Measurements from ENCODE around the gene OR6Q1.
"Not testable (repeated sequence)": the region's sequence is repeated elsewhere in the genome, so short reads cannot be mapped to it uniquely, and the experiment has no call there.

Gene OR6Q1, protein sequence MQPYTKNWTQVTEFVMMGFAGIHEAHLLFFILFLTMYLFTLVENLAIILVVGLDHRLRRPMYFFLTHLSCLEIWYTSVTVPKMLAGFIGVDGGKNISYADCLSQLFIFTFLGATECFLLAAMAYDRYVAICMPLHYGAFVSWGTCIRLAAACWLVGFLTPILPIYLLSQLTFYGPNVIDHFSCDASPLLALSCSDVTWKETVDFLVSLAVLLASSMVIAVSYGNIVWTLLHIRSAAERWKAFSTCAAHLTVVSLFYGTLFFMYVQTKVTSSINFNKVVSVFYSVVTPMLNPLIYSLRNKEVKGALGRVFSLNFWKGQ

DNA sequence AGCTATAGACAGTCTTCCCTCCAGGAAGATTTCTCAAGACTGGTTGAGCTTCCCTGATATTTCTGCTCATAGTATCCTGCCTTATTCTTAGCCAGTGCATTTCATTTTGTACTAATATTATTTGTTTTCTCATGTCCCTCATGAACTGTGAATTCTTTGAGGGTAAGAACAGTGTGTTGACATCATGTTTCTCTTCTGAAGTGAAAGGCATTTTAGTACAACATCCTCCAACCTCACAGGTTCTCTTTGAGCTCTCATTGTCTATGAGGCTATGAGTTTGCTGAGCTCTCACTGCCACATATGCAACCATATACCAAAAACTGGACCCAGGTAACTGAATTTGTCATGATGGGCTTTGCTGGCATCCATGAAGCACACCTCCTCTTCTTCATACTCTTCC lies at the start of gene OR6Q1:
Gene OR6Q1 (plus strand): TSS at position 301 of the 400 bp plus-strand sequence. CDS start 0 bp downstream, at position 301.
- no peak for DNase-seq (ENCODE audit: low read depth in 2 of 2, low spot score in 1 of 2)

DNA sequence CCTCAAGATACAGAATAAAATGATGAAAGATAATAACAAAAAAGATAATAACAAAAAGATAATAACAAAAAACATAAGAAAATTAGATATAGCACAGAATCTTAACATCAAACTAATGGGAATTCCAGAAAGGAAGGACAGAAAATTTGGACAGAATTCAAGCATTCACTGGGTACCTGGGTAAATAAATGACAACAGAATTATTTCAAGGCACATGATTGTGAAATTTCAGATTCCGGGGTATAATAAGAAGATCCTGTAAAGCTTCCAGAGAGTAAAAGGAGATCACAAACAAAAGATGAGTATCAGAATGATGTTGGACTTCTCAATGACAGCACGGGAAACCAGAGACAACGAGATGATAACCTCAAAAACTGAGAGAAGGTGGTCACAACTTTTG lies 49.2 kb upstream of the OR6Q1 start:
- no peak for DNase-seq (ENCODE audit: low read depth in 2 of 2, low spot score in 1 of 2)

DNA sequence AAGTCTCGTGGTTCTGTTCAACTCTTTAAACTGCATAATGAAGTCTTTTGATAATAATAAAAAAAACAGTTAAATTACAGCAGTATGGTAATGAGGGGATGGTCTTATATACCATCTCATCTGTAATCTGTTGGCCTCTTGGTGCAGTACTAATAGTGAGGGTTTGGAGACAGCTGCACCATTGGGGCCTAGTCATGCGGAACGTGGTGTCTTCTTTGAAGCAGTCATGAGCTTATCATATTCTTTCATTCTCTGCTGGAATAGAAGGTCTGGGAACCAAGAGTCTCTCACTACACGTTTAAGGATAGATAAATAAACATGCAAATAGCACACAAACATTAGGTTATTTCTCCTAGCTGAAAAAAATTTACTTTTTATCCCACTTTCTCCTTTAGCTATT lies 48.0 kb upstream of the OR6Q1 start:
- no peak for DNase-seq (ENCODE audit: low read depth in 2 of 2, low spot score in 1 of 2)

DNA sequence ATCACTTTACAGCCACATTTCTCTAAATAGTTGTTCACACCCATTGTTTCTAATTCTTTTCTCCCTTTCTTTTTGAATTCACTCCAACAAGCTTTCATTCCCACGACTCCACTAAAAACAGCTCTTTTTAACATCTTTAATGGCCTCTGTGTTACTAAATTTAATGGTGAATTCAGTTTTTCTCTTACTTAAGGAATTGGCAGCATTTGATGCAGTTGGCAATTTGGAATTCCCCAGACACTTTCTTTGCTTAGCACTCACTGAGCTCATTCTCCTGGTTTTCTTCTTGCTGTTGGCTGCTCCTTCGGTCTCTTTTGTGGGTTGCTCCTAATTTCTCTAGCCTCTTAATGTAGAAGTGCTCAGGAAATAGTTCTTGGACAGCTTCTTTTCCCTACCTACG lies 47.6 kb upstream of the OR6Q1 start:
- no peak for DNase-seq (ENCODE audit: low read depth in 2 of 2, low spot score in 1 of 2)

DNA sequence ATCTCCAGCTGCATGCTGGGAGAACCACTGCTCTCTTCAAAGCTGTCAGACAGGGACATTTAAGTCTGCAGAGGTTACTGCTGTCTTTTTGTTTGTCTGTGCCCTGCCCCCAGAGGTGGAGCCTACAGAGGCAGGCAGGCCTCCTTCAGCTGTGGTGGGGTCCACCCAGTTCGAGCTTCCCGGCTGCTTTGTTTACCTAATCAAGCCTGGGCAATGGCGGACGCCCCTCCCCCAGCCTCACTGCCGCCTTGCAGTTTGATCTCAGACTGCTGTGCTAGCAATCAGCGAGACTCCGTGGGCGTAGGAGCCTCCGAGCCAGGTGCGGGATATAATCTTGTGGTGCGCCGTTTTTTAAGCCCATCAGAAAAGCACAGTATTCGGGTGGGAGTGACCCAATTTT lies 31.2 kb upstream of the OR6Q1 start:
- DNase-seq (ENCODE audit: low read depth in 2 of 2, low spot score in 1 of 2) = not testable (repeated sequence)

DNA sequence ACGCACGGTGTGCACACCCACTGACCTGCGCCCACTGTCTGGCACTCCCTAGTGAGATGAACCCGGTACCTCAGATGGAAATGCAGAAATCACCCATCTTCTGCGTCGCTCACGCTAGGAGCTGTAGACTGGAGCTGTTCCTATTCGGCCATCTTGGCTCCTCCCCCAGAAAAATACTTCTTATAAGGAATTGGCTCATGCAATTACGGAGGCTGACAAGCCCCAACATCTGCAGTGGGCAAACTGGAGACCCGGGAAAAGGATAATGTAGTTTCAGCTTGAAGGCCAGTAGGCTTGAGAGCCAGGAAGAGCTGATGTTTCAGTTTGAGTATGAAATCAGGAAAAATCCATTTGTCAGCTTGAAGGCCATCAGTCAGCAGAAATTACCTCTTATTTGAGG lies 30.7 kb upstream of the OR6Q1 start:
- DNase-seq (ENCODE audit: low read depth in 2 of 2, low spot score in 1 of 2) = not testable (repeated sequence)

DNA sequence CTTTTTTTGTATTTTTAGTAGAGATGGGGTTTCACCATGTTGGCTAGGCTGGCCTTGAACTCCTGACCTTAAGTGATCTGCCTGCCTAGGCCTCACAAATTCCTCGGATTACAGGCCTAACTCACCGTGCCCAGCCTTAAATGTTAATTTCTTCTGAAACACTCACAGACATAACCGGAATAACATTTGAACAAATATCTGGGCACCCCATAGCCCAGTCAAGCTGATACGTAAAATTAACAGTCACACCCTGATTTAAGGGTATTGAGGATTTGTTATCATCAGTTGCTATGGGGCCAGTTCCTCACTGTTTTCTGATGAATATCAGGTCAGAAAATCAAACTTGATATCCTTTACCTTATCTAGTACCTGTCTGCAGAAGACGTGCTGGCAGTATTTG lies 30.1 kb upstream of the OR6Q1 start:
- DNase-seq (ENCODE audit: low read depth in 2 of 2, low spot score in 1 of 2) = no peak

DNA sequence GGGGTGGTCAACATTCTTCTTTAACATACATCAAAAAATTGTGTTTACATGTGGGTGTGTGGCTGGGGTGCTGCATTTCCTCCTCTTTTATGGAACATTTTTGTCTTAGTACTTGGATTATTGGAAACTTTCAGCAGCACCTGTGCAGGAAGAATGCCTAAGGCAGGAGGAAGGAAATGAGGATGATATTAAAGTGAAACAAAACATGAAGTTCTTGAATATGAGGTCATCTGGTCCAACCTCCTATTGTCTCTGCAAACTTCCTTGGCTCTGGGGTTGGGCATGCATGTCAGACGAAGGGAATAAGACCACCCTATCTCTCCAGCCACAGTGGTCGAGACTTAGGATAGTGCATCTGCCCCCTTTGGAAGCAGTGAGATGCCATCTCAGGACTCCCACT lies 27.7 kb upstream of the OR6Q1 start:
- no peak for DNase-seq (ENCODE audit: low read depth in 2 of 2, low spot score in 1 of 2)

DNA sequence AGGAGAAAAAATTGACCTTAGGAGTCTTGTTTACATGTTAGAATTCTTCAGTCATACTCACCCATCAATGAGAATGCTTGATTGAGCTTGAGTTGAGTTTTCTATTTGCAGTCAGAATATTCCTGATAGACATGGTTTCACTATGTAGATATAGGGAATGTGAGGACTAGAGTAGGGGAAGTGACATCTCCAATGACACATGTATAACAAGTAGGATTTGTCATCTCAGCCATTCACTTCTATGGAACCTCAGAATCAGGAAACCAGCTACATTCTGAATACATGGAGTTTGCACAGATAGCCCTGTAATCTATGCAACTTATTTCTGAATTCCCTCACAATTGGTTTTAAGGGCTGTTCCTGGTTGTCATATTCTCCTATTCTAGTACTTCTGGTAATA lies 27.2 kb upstream of the OR6Q1 start:
- no peak for DNase-seq (ENCODE audit: low read depth in 2 of 2, low spot score in 1 of 2)

DNA sequence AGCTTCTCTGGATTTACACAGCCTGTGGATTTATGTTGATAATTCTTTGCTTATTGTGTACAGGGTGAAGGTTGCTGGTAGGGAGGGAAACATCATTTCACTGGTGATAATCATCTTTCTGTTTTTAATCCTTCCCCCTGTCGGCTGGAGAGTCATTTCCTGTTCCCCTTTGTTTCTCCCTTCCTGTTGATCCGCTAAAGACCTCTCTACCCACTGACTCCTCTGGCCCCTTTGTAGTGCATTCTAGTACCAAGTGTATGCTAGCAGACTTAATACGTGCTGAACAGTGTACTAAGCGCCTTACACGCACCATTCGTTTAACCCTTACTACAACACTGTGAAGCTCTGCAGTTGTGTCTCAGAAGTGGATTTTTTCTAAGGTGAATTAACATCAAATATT lies 26.1 kb upstream of the OR6Q1 start:
- no peak for DNase-seq (ENCODE audit: low read depth in 2 of 2, low spot score in 1 of 2)

DNA sequence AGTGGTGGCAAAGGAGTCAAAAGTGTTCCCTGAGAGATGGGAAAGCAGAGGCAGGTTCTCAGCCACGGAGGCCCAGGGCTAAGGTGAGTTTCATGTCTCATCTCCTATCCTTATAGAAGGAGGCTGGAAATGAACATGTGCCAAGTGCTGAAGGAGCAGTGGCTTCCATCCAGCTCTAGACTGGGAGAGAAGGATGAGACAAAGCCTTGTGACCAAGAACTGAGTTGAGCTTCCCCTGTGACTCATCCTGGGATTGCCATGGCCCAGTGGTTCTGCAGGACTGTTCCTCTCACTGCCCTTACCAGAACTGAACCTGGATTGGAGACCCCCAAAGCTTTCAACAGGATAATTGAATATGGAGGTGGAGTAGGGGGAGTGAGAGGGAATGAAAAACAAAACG lies 23.8 kb upstream of the OR6Q1 start:
- DNase-seq (ENCODE audit: low read depth in 2 of 2, low spot score in 1 of 2) = no peak

DNA sequence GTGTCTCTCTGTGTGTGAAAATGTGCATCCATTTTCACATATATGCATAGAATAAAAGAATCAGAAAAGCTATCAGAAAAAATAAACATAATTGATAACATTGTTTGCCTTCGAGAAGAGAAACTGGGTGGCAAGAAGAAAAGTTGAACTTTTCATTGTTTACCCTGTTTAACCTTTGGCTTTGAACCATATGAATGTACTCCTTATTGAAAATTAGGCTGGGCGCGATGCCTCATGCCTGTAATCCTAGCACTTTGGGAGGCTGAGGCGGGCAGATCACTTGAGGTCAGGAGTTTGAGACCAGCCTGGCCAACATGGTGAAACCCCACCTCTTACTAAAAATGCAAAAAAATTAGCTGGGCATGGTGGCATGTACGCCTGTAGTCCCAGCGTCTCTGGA lies 19.0 kb upstream of the OR6Q1 start:
- DNase-seq (ENCODE audit: low read depth in 2 of 2, low spot score in 1 of 2) = no peak

DNA sequence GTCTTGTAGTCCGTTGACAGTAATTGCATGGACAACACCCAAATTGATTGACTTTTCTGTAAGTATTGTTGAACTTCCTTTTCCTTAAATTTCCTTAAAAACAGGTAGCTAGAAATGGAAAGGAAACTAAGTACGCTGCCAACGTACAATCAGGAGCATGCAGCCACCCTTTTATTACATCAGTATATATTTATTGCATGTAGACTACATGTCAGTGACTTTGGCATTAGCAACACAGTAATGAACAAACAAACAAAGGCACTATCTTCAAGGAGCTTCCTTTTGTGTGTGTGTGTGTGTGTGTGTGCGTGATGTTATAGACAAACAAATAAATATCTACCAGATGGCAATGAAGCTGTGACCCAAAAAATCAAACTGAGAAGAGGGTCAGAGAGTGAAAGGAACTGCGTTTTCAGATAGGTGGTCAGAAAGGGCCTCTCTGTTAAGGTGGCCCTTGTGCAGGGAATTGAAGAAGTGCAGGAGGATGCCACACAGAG lies 7.3 kb upstream of the OR6Q1 start, which contains the start of gene OR9Q1:
Gene OR9Q1 (plus strand): TSS at position 447 of the 497 bp plus-strand sequence. CDS start 155,564 bp downstream, outside the sequence.
- DNase-seq (ENCODE audit: low read depth in 2 of 2, low spot score in 1 of 2) = no peak

DNA sequence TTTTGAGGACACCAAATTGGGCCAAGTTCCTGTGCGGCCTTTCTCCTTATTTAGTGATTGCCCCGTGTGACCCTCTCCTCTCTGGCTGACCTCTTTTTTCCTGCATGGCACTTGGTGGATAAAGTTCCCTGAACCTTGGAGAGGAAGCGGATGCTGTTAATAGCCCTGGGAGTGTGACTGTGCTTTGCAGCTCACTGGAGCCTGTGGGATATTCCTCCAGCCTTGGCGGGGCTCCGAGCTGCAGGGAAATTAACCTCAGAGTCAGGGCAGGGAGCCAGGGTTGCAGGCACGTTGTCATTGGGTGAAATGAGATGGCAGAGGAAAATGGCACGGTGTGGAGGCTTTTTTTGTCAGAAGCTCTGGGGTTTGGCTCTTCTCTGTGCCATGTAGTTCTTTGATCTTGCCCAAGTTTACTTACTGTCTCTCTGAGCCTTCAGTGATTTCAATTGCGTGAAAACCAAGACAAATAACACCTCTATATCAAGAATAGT lies 6.1 kb upstream of the OR6Q1 start:
- no peak for DNase-seq (ENCODE audit: low read depth in 2 of 2, low spot score in 1 of 2)

DNA sequence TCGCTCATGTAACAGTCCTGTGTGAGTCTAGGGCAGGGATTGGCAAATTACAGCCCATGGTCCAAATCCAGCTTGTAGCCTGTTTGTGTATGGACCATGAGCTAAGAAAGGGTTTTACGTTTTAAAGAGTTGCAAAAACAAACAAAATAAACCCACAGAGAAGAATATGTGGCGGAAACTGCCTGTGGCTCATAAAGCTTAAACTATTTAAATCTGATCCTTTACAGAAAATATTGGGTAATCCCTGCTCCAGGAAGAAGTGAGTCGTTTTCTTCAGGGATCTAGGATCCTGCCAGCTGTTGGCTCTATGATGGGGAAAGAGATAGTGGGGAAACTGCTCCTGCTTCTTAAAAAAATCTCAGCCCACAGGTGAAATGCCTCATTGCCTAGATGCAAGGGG lies 3.4 kb upstream of the OR6Q1 start:
- DNase-seq (ENCODE audit: low read depth in 2 of 2, low spot score in 1 of 2) = no peak

DNA sequence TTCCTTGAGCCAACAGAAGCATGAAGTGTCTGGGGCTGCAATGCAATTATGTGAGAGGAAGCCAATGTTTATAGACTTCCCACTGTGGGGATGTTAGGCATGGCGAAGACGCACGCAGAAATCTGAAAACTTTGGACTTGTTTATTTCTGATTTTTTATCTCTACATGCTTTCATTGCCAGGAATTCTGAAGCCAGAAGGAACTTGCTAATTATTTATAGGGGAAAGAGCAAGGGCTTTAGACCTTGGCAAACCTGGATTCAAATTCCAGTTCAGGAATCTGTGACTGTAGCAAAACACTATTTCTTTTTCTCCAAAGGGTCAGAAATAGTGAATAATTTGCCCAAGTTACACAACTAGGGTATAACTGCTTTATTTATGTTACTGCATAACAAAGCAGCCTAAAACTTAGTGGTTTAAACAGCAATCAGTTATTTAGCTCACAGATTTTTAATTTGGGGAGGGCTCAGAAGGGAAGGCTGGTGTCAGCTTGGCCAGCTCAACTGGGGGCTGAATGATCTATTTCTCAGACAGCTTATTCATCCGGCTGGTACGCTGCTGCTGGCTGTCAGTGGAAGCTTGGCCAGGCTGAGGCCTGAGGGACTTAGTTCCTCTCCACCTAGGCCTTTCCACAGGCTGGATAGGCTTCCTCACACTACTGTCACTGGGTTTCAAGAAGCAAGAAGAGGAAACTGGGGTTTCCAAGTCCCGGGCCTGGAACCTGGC lies 1.9 kb upstream of the OR6Q1 start:
- DNase-seq (ENCODE audit: low read depth in 2 of 2, low spot score in 1 of 2) = no peak

DNA sequence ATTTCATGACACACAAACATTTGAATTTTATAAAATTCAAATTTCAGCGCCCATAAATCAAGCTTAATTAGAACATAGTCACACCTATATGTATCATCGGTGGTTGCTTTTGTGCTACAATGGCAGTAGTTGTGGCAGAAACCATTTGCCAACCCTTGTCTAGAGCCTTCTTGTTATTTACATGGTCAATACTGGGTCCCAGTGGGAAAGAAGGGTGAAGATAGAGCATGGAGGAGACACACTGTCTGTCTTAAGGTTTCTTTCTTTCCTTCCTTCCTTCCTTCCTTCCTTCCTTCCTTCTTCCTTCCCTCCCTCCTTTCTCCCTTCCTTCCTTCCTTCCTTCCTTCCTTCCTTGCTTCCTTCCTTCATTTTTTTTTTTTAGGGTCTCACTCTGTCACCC lies 3.7 kb downstream of the OR6Q1 start:
- no peak for DNase-seq (ENCODE audit: low read depth in 2 of 2, low spot score in 1 of 2)

DNA sequence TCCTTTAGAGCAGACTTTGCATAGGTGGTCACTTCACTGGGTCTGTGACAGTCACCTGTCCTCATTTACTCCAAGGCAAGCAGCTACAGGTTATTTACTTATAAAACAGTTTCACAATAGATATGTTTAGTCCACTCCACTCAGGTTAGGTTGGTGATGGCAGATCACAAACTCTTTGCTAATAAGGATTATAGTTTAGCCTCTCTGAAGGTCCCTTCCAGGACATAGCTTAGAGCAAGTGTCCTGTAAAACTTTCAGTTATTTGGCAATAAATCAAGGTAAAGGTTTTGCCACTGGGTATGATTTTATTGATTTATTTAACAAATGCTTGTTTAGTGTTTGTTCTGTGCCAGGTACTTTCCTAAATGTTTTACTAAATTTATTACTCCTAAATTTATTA lies 8.8 kb downstream of the OR6Q1 start:
- no peak for DNase-seq (ENCODE audit: low read depth in 2 of 2, low spot score in 1 of 2)

DNA sequence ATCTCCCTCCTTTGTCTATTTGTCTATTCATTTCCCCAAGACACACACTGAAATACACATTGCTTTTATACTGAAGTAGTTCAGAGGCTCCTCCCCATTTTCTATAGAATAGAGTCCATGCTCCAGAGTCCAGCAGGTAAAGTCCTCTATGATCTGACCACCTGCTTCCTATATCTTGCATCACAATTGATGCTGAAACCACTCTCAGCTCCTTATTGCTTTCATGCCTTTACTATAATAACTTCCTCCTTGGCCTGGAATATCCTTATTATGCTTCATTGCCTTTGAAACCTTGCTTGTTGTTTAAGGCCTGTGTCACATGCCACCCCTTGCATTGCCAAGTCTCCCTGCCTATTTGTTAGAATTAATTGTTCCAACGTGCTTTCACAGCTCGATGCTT lies 12.6 kb downstream of the OR6Q1 start:
- DNase-seq (ENCODE audit: low read depth in 2 of 2, low spot score in 1 of 2) = no peak

DNA sequence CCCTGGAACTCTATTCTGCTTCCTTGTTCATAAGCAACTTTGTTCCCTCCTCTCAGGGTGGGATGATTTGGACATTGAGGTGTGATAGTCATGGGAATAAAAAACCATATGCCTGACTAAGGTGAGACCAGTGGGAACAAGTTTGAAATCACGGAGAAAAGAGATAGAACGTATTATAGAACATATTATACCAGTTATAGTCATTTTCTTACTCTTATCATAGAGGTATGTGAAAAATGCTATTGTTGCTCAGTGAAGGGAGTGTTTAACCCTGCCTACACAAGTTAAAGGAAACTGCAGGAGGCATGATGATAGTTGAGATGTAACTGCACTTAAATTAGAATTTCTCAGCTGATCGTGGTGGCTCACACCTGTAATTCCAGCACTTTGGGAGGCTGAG lies 15.5 kb downstream of the OR6Q1 start:
- no peak for DNase-seq (ENCODE audit: low read depth in 2 of 2, low spot score in 1 of 2)

DNA sequence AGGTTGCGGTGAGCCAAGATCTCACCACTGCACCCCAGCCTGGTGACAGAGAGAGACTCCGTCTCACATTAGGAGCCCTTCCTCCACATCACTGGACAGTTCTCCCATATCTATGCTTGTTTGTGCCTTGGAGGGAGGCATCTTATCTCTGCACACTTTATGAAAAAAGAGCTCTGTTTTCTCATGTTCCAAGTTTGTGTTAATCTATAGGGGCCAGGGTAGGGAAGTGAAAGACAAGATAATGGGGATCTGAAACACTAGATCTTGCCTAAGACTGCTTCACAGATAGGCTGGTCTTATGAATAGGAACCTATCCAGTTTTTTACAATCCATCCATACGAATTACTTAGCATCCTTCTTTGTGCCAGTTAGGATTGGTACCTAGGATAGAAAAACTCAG lies 17.1 kb downstream of the OR6Q1 start:
- no peak for DNase-seq (ENCODE audit: low read depth in 2 of 2, low spot score in 1 of 2)

DNA sequence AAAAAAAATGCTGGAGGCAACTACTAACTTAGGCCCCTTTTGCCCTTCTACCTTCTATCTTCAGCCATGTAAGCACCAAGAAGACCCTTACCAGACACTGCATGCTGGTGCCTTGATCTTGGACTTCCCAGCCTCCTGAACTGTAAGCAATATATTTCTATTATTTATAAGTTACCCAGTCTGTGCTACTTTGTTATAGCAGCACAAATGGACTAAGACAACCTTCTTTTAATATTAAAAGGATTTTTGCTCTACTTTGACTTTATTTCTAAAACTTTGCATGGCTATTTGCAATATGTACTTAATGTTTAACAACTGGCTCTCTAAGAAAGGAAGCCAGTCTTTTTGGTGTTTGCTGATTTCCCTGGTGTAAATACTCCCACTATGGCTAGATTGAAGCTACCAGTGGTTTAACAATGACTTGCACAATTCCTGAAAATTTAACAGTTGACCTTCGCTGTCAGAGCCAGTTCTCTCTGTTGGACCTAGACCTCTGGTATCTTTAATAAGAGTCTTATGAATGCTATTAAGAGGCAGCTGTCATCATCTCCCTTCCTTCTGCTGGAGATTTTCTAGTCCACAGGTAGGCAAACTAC lies 25.2 kb downstream of the OR6Q1 start:
- no peak for DNase-seq (ENCODE audit: low read depth in 2 of 2, low spot score in 1 of 2)

All from stimulated activated CD8-positive, alpha-beta memory T cell treated with anti-CD3 and anti-CD28 coated beads, Interleukin-4, amount 100 ng/mL, for 4 hours (primary cell).